ENCODE data around the gene VTI1A.
"Not testable (repeated sequence)": the region's sequence is repeated elsewhere in the genome, so short reads cannot be mapped to it uniquely, and the experiment has no call there.

The VTI1A gene

DNA sequence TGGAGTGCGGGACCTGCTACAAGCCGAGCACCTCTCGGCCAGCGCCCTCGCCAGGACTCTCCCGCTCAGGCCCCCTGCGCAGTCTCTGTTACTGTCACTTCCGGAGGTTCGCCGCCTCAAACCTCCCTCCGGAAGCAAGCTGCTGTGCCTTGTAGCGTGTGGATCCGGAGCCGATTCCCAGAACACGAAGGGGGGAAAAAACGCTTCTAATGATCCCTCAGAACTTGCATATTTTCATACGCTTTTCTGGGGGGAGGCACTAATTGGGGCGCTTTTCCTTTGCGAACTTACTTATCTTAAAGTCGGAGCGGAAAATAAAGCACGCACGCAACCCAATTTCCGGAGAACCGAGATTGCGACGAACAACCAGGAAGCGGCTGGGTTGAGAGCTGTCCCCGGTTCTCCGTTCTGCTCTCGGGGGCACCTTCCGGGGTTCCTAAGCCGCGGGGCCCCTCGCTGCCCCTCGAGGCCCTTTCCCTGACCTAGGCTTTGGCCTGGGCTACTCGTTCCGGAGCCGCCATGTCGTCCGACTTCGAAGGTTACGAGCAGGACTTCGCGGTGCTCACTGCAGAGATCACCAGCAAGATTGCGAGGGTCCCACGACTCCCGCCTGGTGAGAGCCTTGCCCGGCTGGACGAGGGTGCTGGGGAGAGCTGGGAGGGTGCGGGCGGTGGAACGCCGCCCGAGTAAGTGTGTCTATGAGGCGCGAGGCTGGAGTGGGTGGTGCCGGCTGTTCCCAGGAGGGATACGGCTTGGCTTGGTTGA lies at the start of gene VTI1A, which contains the start of gene ZDHHC6:
VTI1A (plus strand) TSS at position 361 of the 765 bp plus-strand sequence; CDS start at position 520, 159 bp downstream.
ZDHHC6 (minus strand) TSS at position 60 of the 765 bp plus-strand sequence. CDS start 1,478 bp downstream, outside the sequence.
- DNase-seq (ENCODE audit: low read depth) = peak; percentile 78

DNA sequence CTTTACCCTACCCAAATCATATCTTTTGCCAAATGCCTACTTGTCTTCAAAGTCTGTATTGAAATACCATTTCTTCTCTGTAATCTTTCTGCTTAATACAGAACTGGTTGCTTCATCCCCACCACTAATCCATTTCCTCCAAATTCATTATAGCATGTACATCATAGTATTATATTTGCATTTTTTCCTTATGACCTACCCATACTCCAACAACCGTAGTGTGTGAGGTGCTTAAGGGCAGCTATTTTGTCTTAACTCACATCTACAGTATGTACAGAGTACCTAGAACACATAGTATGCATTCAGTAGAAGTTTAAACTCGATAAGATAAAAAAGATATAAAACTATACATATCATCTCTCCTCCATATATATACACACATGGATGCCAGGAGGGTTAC lies 49.4 kb upstream of the VTI1A start:
- DNase-seq (ENCODE audit: low read depth) = no peak

DNA sequence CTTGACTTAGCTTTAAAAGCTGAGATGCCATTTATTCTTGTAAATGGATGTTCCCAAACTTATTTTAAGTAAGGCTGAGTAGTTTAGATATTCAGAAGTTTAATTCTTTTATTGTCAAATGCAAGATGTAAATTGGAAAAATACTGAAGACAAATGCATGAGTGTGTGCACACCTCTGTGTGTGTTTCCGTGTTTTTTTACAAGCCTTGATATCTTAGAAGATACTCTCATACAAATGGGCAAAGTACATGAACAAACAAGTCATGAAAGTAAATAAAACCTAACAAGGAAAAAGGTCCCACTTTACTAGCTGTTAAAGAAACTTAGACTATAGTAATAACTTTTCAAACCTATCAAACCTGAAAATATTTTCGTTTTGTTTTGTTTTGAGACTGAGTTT lies 44.1 kb upstream of the VTI1A start:
- DNase-seq (ENCODE audit: low read depth) = no peak

DNA sequence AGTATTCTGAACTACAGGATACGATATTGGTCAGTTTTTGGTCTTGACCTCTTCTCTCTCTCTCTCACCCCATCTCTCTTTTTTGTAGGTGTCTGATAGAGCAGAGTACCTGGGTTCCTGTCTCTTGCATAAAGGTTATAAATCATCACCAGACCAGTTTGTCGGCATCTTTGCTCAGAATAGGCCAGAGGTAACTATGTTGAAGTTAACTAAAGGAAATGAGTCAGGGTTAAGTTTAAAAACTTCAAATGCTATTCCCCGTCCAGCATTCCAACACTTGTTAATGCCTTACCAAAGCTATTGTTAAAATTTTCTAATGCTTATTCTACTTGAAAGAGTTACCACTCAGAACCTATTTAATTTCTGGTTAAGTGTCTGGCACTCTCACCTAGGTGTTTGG lies 42.4 kb upstream of the VTI1A start:
- DNase-seq (ENCODE audit: low read depth) = no peak

DNA sequence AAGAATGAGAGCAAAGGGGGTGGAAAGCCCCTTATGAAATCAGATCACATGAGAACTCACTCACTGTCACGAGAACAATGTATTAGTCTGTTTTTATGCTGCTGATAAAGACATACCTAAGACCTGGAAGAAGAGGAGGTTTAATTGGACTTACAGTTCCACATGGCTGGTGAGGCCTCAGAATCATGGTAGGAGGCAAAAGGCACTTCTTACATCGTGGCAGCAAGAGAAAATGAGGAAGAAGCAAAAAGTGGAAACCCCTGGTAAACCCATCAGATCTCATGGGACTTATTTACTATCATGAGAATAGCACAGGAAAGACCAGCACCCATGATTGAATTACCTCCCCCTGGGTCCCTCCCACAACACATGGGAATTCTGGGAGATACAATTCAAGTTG lies 40.2 kb upstream of the VTI1A start:
- DNase-seq (ENCODE audit: low read depth) = not testable (repeated sequence)

DNA sequence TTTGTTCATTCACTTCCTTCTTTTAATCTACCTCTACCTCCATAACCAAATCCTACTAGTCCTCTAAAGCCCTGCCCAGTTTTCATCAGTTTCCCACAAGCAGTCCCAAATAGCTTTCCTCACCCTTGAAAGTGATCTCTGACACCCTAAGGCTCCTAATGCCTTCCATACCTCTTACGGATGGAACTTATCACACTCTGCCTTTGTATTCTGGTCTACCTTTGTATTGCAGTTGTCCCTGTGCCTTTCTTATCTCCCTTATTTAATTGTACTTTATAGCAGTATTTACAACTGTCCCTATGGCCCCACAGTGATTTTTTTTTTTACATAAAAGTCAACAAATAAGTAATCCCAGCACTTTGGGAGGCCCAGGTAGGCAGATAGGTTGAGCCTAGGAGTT lies 39.3 kb upstream of the VTI1A start:
- no peak for DNase-seq (ENCODE audit: low read depth)

DNA sequence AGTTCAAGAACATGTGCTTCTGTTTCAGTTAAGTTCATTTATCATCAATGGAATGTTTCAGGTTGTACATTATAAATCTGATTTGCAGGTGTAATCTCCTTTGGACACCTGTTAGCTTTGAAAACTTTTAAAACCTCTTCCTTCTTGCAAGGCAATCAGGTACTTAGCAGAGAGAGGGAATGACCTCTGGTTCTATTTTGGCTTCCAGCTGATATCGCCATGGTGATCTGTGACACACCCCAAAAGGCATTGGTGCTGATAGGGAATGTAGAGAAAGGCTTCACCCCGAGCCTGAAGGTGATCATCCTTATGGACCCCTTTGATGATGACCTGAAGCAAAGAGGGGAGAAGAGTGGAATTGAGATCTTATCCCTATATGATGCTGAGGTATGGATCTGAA lies 37.7 kb upstream of the VTI1A start:
- DNase-seq (ENCODE audit: low read depth) = no peak

DNA sequence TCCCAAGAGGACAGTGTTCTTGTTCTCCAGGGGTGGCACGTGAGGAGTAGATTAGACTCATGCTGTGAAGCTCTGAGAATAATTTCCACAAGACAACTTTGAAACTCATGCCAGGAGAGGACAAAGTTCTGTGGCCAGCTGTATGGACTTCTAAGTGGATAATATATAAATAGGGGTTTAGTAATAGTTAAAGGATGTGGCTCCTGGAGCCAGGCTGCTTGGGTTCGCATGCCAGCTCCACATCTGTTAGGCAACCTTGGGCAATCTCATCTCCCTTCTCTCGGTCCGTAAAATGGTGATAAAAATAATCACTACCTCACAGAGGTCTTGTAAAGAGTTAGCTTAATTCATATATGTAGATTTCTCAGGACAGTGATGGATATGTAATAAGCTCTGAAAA lies 37.3 kb upstream of the VTI1A start:
- no peak for DNase-seq (ENCODE audit: low read depth)

DNA sequence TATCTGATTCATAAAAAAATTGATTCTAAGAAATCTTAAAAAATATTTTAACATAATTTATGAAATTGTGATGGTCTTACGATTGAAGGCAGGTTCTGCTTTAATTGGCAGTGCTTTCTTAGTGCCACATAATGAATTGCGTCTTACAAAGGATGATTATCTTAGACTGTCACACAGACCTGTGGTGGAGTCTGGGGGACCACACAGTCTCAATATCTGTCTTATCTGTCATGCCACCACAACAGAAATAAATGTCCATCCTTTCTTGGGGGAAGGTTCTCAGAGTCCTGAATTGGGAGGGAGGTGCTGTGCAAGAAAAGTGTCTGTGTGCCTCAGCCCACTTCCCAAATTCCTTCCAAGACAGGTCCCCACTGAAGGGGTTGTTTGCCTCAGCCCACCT lies 34.3 kb upstream of the VTI1A start:
- no peak for DNase-seq (ENCODE audit: low read depth)

DNA sequence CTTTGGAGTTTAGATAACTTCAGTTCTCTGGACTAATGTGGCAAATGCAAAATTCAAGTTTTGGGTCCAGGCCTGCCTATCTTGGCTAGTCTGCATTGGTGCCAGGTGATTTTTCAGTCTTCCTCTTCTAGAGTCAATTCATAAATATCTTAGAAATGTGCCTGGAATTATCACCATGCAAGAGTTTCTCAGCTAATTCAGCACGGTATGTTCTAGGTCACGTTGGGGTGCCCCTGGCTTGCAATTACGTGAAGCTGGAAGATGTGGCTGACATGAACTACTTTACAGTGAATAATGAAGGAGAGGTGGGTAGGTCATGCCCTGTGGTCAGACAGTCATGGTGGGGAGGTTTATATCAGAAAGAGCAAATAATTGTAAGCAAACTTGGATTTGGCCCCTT lies 25.3 kb upstream of the VTI1A start:
- no peak for DNase-seq (ENCODE audit: low read depth)

DNA sequence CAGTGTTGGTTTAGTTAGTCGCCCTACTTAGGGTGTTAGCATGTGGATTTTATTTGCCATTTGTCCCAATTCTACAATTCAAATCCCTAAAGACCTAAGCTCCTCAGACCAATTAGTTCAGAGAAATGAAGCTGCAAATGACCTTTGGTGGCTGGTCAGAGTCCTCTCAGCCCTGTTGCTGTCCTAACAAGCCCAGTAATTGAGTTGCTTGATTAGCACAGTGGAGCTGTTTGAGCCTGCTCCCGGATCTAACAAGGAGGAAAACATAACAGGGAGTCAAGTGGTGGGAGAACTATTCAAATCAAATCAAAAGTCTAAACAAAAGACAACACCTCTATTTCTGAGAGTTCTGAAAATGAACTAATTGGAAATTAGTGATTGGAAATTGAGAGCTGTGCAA lies 22.4 kb upstream of the VTI1A start:
- no peak for DNase-seq (ENCODE audit: low read depth)

DNA sequence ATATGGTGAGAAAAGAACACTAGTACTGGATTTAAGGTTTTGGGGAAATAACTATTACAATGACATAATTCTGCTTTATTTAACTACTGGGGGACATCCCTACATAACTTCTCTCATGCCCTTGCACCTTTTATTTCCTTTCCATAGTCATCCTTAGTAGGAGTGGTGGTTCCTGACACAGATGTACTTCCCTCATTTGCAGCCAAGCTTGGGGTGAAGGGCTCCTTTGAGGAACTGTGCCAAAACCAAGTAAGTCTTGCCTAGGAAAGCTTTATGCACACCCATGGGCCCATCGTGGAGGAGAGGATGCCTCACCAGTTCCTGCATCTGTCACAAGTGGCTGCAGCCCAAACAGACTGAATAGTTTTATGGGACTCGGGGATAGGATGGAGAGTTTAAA lies 20.9 kb upstream of the VTI1A start:
- DNase-seq (ENCODE audit: low read depth) = no peak

DNA sequence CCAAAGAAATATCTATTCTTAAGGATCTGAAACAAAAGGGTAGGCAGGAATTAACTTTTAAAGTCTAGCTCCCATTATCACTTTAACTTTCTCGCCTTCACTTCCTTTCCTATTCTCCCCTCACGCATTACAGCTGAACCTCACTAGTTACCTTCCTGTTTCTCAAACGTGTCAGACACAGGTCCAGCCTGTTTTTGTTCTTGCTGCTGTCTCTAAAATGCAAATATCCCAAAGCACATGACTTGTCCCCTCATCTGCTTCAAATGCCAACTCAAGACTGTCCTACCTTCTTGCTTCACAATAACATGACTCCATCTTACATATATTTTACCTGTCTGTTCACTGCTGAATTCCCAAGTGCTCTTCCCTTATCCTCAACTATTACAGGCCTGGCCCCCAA lies 17.9 kb upstream of the VTI1A start:
- no peak for DNase-seq (ENCODE audit: low read depth)

DNA sequence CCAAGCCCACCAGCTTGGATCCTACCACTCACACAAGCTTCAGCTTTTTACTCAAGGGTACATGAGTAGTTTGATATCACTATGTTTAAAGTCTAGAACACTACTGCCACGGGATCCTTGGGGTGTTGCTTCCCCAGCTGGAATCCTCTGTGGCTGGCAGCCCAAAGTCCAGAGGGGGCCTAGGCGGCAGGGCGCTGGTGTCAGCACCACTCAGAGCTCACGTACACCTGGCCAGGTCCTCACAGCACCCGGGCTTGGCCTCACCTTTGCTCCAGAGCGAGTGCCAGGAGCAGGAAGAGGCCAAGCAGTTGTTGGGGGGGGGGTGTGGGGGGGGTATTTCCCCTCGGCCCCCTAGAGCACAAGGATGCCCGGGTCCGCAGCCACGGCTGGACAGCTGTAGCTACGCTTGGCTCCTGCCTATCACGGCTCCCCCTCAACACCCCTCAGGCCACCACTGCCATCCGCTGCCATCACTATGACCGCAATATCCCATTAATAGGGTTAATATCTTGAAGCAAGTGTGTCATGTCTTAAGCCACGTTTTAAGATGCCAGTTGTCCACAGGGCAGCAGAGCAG lies 17.3 kb upstream of the VTI1A start:
- DNase-seq (ENCODE audit: low read depth) = no peak

DNA sequence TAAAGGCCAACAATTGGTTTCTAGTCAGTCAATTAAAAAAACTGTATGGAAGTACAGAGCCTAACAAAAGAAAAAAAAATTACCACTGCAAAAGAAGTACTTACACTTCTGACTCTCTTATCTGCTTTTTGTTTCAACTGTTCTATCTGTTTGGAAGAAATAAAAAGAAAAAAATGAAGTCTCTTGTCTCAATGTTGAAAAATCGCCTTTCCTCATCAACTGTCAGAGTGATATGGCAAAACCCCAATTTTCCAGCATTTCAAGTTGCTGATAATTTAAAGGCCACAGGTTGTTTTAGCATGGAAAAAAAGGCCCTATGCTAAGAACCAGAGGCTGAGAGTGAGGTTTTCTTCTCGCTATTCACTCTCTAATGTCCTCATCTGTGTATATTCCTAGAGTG lies 13.9 kb upstream of the VTI1A start:
- DNase-seq (ENCODE audit: low read depth) = no peak

DNA sequence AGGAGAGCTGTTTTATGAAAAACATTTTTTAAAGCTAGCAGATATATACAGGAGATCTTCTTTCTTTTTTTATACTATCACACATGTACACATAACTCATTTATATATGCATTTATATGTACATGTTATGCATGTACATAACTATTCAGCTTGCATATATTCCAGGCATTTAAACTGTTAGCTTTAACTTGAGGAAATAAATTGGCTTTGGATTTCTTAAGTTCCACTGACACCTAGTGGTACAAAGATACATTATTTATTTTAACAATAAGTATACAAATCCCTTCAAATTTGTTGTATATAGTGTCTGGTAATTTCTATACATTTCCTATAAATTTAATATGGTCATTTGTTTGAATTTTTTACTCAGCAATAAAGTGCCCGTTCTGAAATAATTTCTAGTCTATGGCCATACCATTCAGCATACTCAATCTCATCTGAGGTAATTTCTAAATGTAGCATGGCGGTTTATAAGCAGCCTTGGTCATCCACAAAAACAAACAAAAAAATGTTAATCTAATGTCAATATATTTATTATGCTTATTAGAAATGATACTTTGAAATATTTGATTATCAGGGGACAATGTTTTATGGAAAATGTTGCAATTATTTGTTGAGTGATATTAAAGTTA lies 11.9 kb upstream of the VTI1A start:
- no peak for DNase-seq (ENCODE audit: low read depth)

DNA sequence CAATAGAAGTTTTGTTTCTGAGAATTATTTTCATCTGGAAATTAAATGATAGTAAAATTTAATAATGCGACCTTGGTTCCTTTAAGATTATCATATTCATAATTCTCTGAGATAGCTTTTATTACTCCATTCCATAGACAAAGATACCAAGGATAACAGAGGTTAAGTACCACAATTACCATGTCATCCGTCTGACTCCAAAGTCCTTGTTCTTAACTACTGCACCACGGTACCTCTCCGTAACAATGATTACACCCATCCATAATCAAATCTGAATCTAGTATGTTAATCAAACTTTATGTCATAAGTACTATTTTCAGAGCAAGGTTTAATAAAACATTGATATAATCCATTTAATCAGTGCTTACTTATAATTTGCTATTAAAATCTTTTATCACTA lies 8.7 kb upstream of the VTI1A start:
- no peak for DNase-seq (ENCODE audit: low read depth)

DNA sequence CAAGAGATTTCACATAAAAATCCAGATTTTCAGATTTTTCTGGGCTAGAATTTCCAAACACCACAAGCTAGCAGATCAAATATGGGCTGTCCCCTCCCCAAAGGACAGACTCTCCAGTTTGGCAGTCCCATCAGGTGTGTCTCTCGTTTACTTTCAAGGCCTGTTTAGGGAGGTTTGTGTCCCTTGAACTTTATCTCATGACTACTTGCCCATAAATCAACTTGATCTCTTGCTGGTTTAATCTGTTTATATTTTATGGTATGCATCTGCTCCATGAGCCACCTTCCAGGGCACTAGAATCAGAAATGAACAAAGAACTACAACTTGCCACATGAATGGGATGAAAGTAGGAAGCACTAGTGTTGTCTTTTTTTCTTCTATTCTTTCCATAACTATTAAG lies 5.5 kb upstream of the VTI1A start:
- no peak for DNase-seq (ENCODE audit: low read depth)

DNA sequence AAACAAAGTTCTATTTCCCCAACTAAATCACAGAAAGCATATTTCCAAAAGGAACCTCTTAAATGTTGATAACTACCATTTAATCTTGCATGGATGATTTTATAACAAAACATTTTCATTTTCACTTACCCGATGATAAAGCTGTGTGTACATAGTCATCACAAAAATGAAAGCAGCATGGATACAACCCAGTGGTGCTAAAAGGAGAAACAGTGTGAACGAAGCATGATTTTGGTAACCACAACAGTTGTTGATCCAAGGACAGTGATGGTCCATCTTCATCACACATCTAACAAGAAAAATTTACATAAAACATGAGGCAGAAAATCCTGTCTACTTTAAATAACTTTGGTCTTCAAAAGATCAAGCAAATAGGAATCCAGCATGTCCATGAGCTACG lies 5.0 kb upstream of the VTI1A start:
- DNase-seq (ENCODE audit: low read depth) = no peak

DNA sequence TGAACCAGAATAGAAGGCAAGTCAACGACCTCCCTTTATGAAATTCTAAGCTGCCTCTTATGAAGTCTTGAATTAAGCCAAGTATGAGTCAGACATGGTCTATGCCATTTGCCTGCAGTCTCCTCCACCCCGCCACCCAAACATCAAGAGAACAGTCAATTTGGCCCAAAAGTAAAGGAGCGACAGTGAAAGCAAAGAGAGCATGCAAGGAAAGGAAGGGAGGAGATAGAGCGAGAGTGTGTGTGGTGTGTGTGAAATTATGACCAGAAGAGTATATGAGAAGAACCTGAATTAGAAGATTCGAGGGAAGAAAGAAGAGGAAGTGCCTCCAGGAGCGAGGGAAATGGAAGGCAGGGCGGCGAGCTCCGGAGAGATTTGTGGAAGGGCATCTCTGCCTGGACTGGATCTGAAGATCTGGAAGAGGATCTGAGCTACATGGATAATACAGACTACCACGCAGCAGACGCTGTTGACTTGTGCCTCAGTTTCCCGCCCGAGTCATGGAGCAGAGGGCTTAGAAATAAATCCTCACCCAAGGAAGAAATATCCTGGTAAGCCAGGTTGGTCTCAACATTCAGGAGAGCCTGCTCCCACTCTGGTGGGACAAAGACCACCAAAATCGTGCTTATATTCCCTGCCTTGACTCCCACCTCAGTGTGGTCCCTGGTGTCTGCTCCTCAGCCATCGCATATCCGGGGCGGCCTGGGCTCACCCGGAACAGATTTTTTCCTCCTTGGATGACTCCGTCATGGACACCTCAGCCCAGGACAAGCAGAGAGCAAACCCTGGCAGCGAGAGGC lies 760 bp upstream of the VTI1A start:
- DNase-seq (ENCODE audit: low read depth) = no peak

DNA sequence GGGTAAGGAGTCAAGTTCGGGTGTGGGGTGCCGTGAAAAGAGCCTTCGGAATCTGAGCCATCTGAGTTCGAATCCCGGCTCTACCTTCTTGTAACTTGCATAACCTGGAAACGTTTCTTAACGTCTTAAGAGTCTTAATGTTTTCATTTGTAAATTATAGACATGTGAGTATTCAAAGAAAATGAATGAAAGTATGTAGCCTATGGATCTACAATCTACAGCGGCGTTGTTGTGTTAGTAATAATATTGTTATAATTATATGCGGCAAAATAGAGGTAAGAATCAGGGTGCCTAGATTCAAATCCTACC lies 559 bp downstream of the VTI1A start:
- DNase-seq (ENCODE audit: low read depth) = peak; percentile 30

DNA sequence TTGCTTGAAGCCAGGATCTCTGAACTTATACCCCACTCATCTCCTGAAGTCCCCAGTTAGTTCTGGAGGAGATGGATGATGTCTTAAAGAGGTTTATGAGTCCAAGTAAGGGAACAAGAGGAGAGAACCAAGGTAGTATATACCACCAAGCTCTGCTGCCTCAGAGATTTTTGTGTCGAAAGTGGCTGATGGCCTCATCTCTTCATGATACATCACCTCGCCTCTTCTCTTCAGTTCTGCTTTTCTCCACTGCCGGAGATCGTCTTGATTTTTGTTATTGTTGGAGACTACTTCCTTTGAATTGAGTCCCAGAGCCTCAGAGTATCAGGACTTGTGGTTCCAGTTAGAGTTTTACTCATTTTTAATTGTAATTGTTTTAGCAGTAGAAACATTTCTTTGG lies 1.9 kb downstream of the VTI1A start:
- DNase-seq (ENCODE audit: low read depth) = no peak

Measured in activated T-cell treated with anti-CD3 and anti-CD28 coated beads for 24 hours (primary cell).